GM23338 (cell line): Measurements from ENCODE around the gene FAM9A. TPM values are rescaled to one million over a fixed set of nuclear protein-coding genes. Genes with fewer than 3 reads are reported as not detected.

Source experiments
- ATAC-seq: fragments of 200-7000 bp; cut with Tn5 transposase; 3 replicates; pipeline ENCODE4 v1.9.1; 2020
- DNase-seq: peaks from one replicate; pipeline ENCODE4 v3.0.0-alpha.2; 2015; ENCODE audit warnings: low spot score
- H2AFZ ChIP-seq: fragments of 200-600 bp; sonication (generic); 2 replicates; pipeline ENCODE4 v1.8.0; 2016; ENCODE audit warnings: antibody characterized with exemption, mild to moderate bottlenecking, moderate library complexity
- H3F3A ChIP-seq: fragments of 200-600 bp; sonication (generic); replicated peaks from 2 replicates; pipeline ENCODE4 v1.8.0; 2017; ENCODE audit warnings: antibody characterized with exemption, mixed run types, low read depth
- H3K27ac ChIP-seq: fragments of 200-600 bp; sonication (generic); 2 replicates; pipeline ENCODE4 v1.6.1; 2016; ENCODE audit warnings: low read depth
- H3K27me3 ChIP-seq: fragments of 200-600 bp; sonication (generic); 2 replicates; pipeline ENCODE4 v1.8.0; 2016; ENCODE audit warnings: mild to moderate bottlenecking, mixed run types, moderate library complexity; ENCODE audit not compliant: insufficient read depth
- H3K36me3 ChIP-seq: fragments of 200-600 bp; sonication (generic); 2 replicates; pipeline ENCODE4 v1.8.0; 2016; ENCODE audit warnings: mild to moderate bottlenecking; ENCODE audit not compliant: insufficient read depth
- H3K4me1 ChIP-seq: fragments of 200-600 bp; sonication (generic); 2 replicates; pipeline ENCODE4 v1.8.0; 2016; ENCODE audit warnings: mild to moderate bottlenecking, moderate library complexity; ENCODE audit not compliant: insufficient read depth
- H3K4me2 ChIP-seq: fragments of 200-600 bp; sonication (generic); 2 replicates; pipeline ENCODE4 v1.7.1; 2017; ENCODE audit warnings: mixed run types
- H3K4me3 ChIP-seq: fragments of 200-600 bp; sonication (generic); 2 replicates; pipeline ENCODE4 v1.6.1; 2016; ENCODE audit warnings: mixed run types
- H3K79me2 ChIP-seq: fragments of 200-600 bp; sonication (generic); replicated peaks from 2 replicates; pipeline ENCODE4 v1.8.0; 2017; ENCODE audit warnings: mild to moderate bottlenecking; ENCODE audit not compliant: insufficient read depth
- H3K9me2 ChIP-seq: fragments of 200-600 bp; sonication (generic); 2 replicates; pipeline ENCODE4 v1.8.0; 2017; ENCODE audit not compliant: insufficient read depth
- H4K20me1 ChIP-seq: fragments of 200-600 bp; sonication (generic); replicated peaks from 2 replicates; pipeline ENCODE4 v1.8.0; 2017; ENCODE audit warnings: mild to moderate bottlenecking; ENCODE audit not compliant: insufficient read depth
- H3K27ac Mint-ChIP-seq: 2 replicates; pipeline ENCODE4 v1.8.0; 2020; ENCODE audit warnings: inconsistent platforms, mild to moderate bottlenecking, moderate library complexity, mixed read lengths
- H3K27me3 Mint-ChIP-seq: 3 replicates; pipeline ENCODE4 v1.8.0; 2022; ENCODE audit warnings: low read depth, mild to moderate bottlenecking, moderate library complexity, mixed read lengths, inconsistent platforms; ENCODE audit not compliant: insufficient read depth, poor library complexity
- H3K36me3 Mint-ChIP-seq: 3 replicates; pipeline ENCODE4 v1.8.0; 2021; ENCODE audit warnings: low read depth, mild to moderate bottlenecking, inconsistent platforms, moderate library complexity, mixed read lengths
- H3K4me1 Mint-ChIP-seq: 3 replicates; pipeline ENCODE4 v1.8.0; 2020; ENCODE audit warnings: mild to moderate bottlenecking, inconsistent platforms, mixed read lengths
- H3K4me3 Mint-ChIP-seq: 3 replicates; pipeline ENCODE4 v1.8.0; 2021; ENCODE audit warnings: moderate library complexity, mild to moderate bottlenecking, inconsistent platforms, mixed read lengths
- H3K9me3 Mint-ChIP-seq: 3 replicates; pipeline ENCODE4 v1.8.0; 2020; ENCODE audit warnings: moderate library complexity, mild to moderate bottlenecking, inconsistent platforms, mixed read lengths
- CREB1 ChIP-seq: fragments of 250-450 bp; sonication (Bioruptor Pico); IDR thresholded peaks from 2 replicates; pipeline ENCODE4 v1.5.0; 2020; ENCODE audit warnings: low read depth, mild to moderate bottlenecking, moderate library complexity
- CTCF ChIP-seq, 2 experiments: fragments of 200-600 bp in 1 of 2; sonication (generic) in 1 of 2; conservative IDR thresholded peaks; 2 replicates each; pipeline versions ENCODE4 v1.5.1 to v1.6.1; 2016 to 2017; ENCODE audit warnings: antibody characterized with exemption in 2 of 2, low read depth in 2 of 2, mild to moderate bottlenecking in 2 of 2, moderate library complexity in 1 of 2
- NANOG ChIP-seq: IDR thresholded peaks from 2 replicates; pipeline ENCODE4 v1.6.1; 2016; ENCODE audit warnings: antibody characterized with exemption, borderline replicate concordance
- ZNF114 ChIP-seq: fragments of 250-450 bp; sonication (Bioruptor Pico); IDR thresholded peaks from 2 replicates; pipeline ENCODE4 v1.5.0; 2020; ENCODE audit warnings: mild to moderate bottlenecking, moderate library complexity
- ZNF331 ChIP-seq: fragments of 250-450 bp; sonication (Bioruptor Pico); IDR thresholded peaks from 2 replicates; pipeline ENCODE4 v1.5.0; 2020; ENCODE audit warnings: low read depth, mild to moderate bottlenecking, moderate library complexity
- ZNF462 ChIP-seq: fragments of 250-450 bp; sonication (Bioruptor Pico); IDR thresholded peaks from 2 replicates; pipeline ENCODE4 v1.5.0; 2020; ENCODE audit warnings: mild to moderate bottlenecking, moderate library complexity
- polyA plus RNA-seq: library from polyadenylated mRNA; unstranded; fragments of >200 nt; fragmentation: Nextera tagmentation; extraction: Ambion mirVana; gene quantifications from 2 replicates; pipeline ENCODE4 v1.2.1, GENCODE V29; 2016
- total RNA-seq: library from RNA; depleted of rRNA; stranded (reverse); fragments of >200 nt; shearing (Covaris generic); gene quantifications from 2 replicates; pipeline ENCODE4 v1.2.3, GENCODE V29; 2014

FAM9A gene
- total and polyA plus RNA-seq, 2 experiments from 2014 or later = not detected

GRCh38 chrX:8743126-8743732 lies 58.0 kb downstream of the FAM9A start:
- Histone ChIP-seq H3K9me2 (no peaks in the 10 kb centered on the region), H3K4me2 (no peak overlapping the region), H4K20me1 (no peaks in the 10 kb centered on the region), H3K27me3 (no peaks in the 10 kb centered on the region), H3F3A (no peaks in the 10 kb centered on the region), H3K4me3 (no peak overlapping the region), H3K4me1 (no peaks in the 10 kb centered on the region), H3K79me2 (no peaks in the 10 kb centered on the region), H3K27ac (no peak overlapping the region), H3K36me3 (no peaks in the 10 kb centered on the region), H2AFZ (no peak overlapping the region)
- Mint-ChIP-seq H3K27me3 (no peaks in the 10 kb centered on the region), H3K9me3 (no peaks in the 10 kb centered on the region), H3K27ac (no peak overlapping the region), H3K4me3 (no peak overlapping the region), H3K4me1 (peaks cover 7% of the 10 kb centered on the region; the same call in 2 of the 3 replicates), H3K36me3 (no peaks in the 10 kb centered on the region)
- ATAC-seq = peak; percentile 63
- TF ChIP-seq CREB1 (CRISPR knock-in tag) (no peak), ZNF462 (CRISPR knock-in tag) (0 out of 2 replicates have a peak, but pooled peaks have one; percentile 48), ZNF114 (CRISPR knock-in tag) (no peak), CTCF (conservative IDR thresholded peaks at IDR 0.05; ENCODE audit: low read depth in 2 of 2) (peak; percentile 75 to 76), ZNF331 (CRISPR knock-in tag) (no peak), NANOG (no peak)
- DNase-seq = peak; percentile 69
